ENCODE results near the gene TNFRSF1A. TPM values are rescaled to one million over a fixed set of nuclear protein-coding genes. Genes with fewer than 3 reads are reported as not detected.

Gene TNFRSF1A
- total RNA-seq, 1 donor from 2014 or later, result 70.4 TPM

- TF ChIP-seq CTCF (IDR thresholded peaks at IDR 0.05; ENCODE audit: unreplicated experiment), result no peak
- H3K4me3 Mint-ChIP-seq, result no peak overlapping the region
- DNase-seq (ENCODE audit: low spot score in 2 of 2, unreplicated experiment in 2 of 2), result no peak
- H3K27me3 Mint-ChIP-seq (ENCODE audit: low read depth), result peaks cover 2% of the 10 kb centered on the region
- no peak overlapping the region for H3K27ac Mint-ChIP-seq
- no peaks in the 10 kb centered on the region for H3K36me3 Mint-ChIP-seq
- no peaks in the 10 kb centered on the region for H3K4me1 Mint-ChIP-seq
- H3K9me3 Mint-ChIP-seq, result peaks cover 4% of the 10 kb centered on the region
These were observed 56.2 kb downstream of the TNFRSF1A start for GRCh38 chr12:6285532-6286306.

GRCh38 chr12:6285063-6285477 lies 56.8 kb downstream of the TNFRSF1A start:
- Mint-ChIP-seq H3K27me3 (ENCODE audit: low read depth) (peaks cover 4% of the 10 kb centered on the region), H3K4me3 (no peak overlapping the region), H3K4me1 (no peaks in the 10 kb centered on the region), H3K27ac (no peak overlapping the region), H3K9me3 (peaks cover 4% of the 10 kb centered on the region), H3K36me3 (no peaks in the 10 kb centered on the region)
- peak; percentile 40 to 79 for DNase-seq (ENCODE audit: low spot score in 2 of 2, unreplicated experiment in 2 of 2)
- TF ChIP-seq CTCF (IDR thresholded peaks at IDR 0.05; ENCODE audit: unreplicated experiment), result peak; percentile 94

- Mint-ChIP-seq H3K4me1 (no peaks in the 10 kb centered on the region), H3K27me3 (ENCODE audit: low read depth) (peaks cover 9% of the 10 kb centered on the region), H3K9me3 (no peaks in the 10 kb centered on the region), H3K4me3 (no peak overlapping the region), H3K36me3 (no peaks in the 10 kb centered on the region), H3K27ac (no peak overlapping the region)
- DNase-seq (ENCODE audit: low spot score in 2 of 2, unreplicated experiment in 2 of 2), result no peak
- no peak for TF ChIP-seq CTCF (IDR thresholded peaks at IDR 0.05; ENCODE audit: unreplicated experiment)
These were observed 57.6 kb downstream of the TNFRSF1A start for GRCh38 chr12:6284273-6284672.

- no peaks in the 10 kb centered on the region for H3K36me3 Mint-ChIP-seq
- DNase-seq (ENCODE audit: low spot score in 2 of 2, unreplicated experiment in 2 of 2), result no peak
- H3K4me3 Mint-ChIP-seq, result no peak overlapping the region
- H3K27me3 Mint-ChIP-seq (ENCODE audit: low read depth), result peaks cover 9% of the 10 kb centered on the region
- no peaks in the 10 kb centered on the region for H3K9me3 Mint-ChIP-seq
- TF ChIP-seq CTCF (IDR thresholded peaks at IDR 0.05; ENCODE audit: unreplicated experiment), result no peak
- no peak overlapping the region for H3K27ac Mint-ChIP-seq
- H3K4me1 Mint-ChIP-seq, result peaks cover 6% of the 10 kb centered on the region
These were observed 59.4 kb downstream of the TNFRSF1A start for GRCh38 chr12:6282453-6282840.

- no peak for DNase-seq (ENCODE audit: low spot score in 2 of 2, unreplicated experiment in 2 of 2)
- Mint-ChIP-seq H3K4me3 (no peak overlapping the region), H3K4me1 (peaks cover 6% of the 10 kb centered on the region), H3K36me3 (no peaks in the 10 kb centered on the region), H3K27ac (no peak overlapping the region), H3K9me3 (no peaks in the 10 kb centered on the region), H3K27me3 (ENCODE audit: low read depth) (peaks cover 9% of the 10 kb centered on the region)
- TF ChIP-seq CTCF (IDR thresholded peaks at IDR 0.05; ENCODE audit: unreplicated experiment), result no peak
These were observed 60.6 kb downstream of the TNFRSF1A start for GRCh38 chr12:6281081-6281809.

Measured in mesothelial cell of epicardium (in vitro differentiated cells).